OCI-LY7 (cell line): Measurements from ENCODE around the gene CASZ1. TPM values are rescaled to one million over a fixed set of nuclear protein-coding genes. Genes with fewer than 3 reads are reported as not detected.

Source experiments
- BruUV-seq: library from RNA; stranded (reverse); fragments of 400-500 nt; replicated peaks from 2 replicates; lab custom pipeline; 2021; lab: Mats Ljungman, UMichigan
- CTCF ChIA-PET: fragments of 300-600 bp; sonication (Branson Sonifier 250); formaldehyde crosslinking; loops from one replicate; lab custom pipeline; 2022; ENCODE audit warnings: antibody characterized with exemption; ENCODE audit not compliant: unreplicated experiment; lab: Charles Lee
- POLR2A ChIA-PET: fragments of 300-600 bp; sonication (Branson Sonifier 250); formaldehyde crosslinking; loops from one replicate; lab custom pipeline; 2022; ENCODE audit warnings: antibody characterized with exemption; lab: Charles Lee
- DNase-seq: peaks from one replicate; pipeline ENCODE4 v3.0.0-alpha.2; 2015; ENCODE audit warnings: low spot score
- H2AFZ ChIP-seq: fragments of 200-600 bp; sonication (generic), shearing (Covaris generic); 2 replicates; pipeline ENCODE4 v1.6.1; 2014; ENCODE audit warnings: mild to moderate bottlenecking, antibody characterized with exemption, low read length, moderate library complexity
- H3K27ac ChIP-seq: fragments of 200-600 bp; sonication (generic); 2 replicates; pipeline ENCODE4 v1.5.1; 2014; ENCODE audit warnings: mixed run types, low read depth, mild to moderate bottlenecking, moderate library complexity, low read length, inconsistent platforms; ENCODE audit not compliant: poor library complexity, severe bottlenecking
- H3K36me3 ChIP-seq: fragments of 200-600 bp; sonication (generic); 2 replicates; pipeline ENCODE4 v1.6.1; 2014; ENCODE audit warnings: mild to moderate bottlenecking, antibody characterized with exemption, low read length, moderate library complexity, mixed read lengths; ENCODE audit not compliant: insufficient read depth
- H3K4me1 ChIP-seq: fragments of 200-600 bp; sonication (generic); 2 replicates; pipeline ENCODE4 v1.5.1; 2014; ENCODE audit warnings: mild to moderate bottlenecking, low read length; ENCODE audit not compliant: insufficient read depth, poor library complexity, severe bottlenecking
- H3K4me2 ChIP-seq: fragments of 200-600 bp; sonication (generic); 2 replicates; pipeline ENCODE4 v1.6.1; 2014; ENCODE audit warnings: mild to moderate bottlenecking, low read length
- H3K4me3 ChIP-seq: fragments of 200-600 bp; sonication (generic); 2 replicates; pipeline ENCODE4 v1.5.1; 2014; ENCODE audit warnings: mild to moderate bottlenecking, low read depth, low read length; ENCODE audit not compliant: poor library complexity, severe bottlenecking
- H3K79me2 ChIP-seq: fragments of 200-600 bp; sonication (generic); 2 replicates; pipeline ENCODE4 v1.6.1; 2016; ENCODE audit warnings: low read depth, mild to moderate bottlenecking, low read length, moderate library complexity, mixed read lengths; ENCODE audit not compliant: insufficient read depth
- H3K9me2 ChIP-seq: fragments of 200-600 bp; sonication (generic); 2 replicates; pipeline ENCODE4 v1.6.1; 2016; ENCODE audit warnings: mild to moderate bottlenecking, low read length, mixed read lengths; ENCODE audit not compliant: insufficient read depth
- H3K9me3 ChIP-seq: fragments of 200-600 bp; sonication (generic); 2 replicates; pipeline ENCODE4 v1.6.1; 2014; ENCODE audit warnings: mild to moderate bottlenecking, mixed run types, low read length, mixed read lengths
- H4K20me1 ChIP-seq: fragments of 200-600 bp; sonication (generic); 2 replicates; pipeline ENCODE4 v1.6.1; 2014; ENCODE audit warnings: mild to moderate bottlenecking, antibody characterized with exemption, low read length, moderate library complexity, mixed read lengths; ENCODE audit not compliant: insufficient read depth
- CTCF ChIP-seq: fragments of 200-600 bp; sonication (generic); conservative IDR thresholded peaks from 2 replicates; pipeline ENCODE4 v1.5.1; 2014; ENCODE audit warnings: mild to moderate bottlenecking, antibody characterized with exemption, low read length, moderate library complexity, mixed read lengths
- EZH2phosphoT487 ChIP-seq: fragments of 200-600 bp; sonication (generic); IDR thresholded peaks from 2 replicates; pipeline ENCODE4 v1.6.1; 2018; ENCODE audit warnings: low read depth, borderline replicate concordance, mild to moderate bottlenecking, mixed run types, antibody characterized with exemption, low read length, moderate library complexity, mixed read lengths
- intact Hi-C: fragments of 100-400 bp; cut with micrococcal nuclease; formaldehyde crosslinking; loops from one replicate; pipeline ENCODE4 v1.10.0; 2022; ENCODE audit not compliant: unreplicated experiment
- total RNA-seq, 2 experiments: library from RNA; depleted of rRNA in 1 of 2; stranded (reverse); fragments of >200 nt in 1 of 2; shearing (Covaris generic) in 1 of 2; gene quantifications; 2 replicates each; pipeline ENCODE4 v1.2.3, GENCODE V29; 2014 to 2022

The CASZ1 gene
- total RNA-seq, 2 experiments from 2014 or later = 3.3 to 3.9 TPM

DNA sequence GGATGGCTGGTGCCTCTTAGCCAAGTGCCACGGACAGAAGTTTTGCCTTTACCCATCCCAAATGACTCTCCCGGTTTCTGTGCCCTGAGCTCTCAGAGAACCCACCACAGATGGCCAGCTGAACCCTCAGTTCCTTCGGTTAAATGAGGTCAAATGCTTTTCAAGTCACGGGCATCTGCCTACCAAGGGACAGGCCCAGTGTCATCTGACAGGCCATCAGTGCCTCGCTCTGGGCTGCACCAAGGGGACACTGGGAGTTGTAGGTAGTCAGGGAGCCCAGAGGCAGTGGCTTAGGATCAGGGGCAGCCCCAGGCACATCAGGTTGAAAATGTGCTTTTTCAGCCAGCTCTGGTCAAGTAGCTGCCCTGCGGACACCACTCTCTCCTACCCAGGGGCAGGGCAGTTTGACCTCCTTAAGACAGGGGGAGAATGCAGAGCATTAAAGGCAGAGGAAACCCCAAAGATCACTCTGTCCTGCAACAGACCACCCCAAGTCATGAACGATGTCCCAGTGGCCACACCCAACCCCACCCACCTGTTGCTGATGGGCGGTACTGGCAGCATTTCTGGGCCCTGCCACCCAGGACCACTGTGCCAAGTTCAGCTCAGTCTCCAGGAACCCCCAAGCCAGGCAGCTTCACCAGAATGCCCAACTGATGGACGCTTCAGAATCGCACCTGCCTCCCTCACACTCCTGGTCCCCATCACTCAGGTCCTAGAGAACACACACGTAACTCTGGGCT is 60.7 kb downstream of the CASZ1 start:
- intact Hi-C loops = no loop called here
- no peaks in the 10 kb centered on the region for H3K79me2 ChIP-seq
- no peak overlapping the region for H3K4me2 ChIP-seq
- H4K20me1 ChIP-seq = no peaks in the 10 kb centered on the region
- no peaks in the 10 kb centered on the region for H3K9me3 ChIP-seq
- ChIA-PET CTCF (no interaction called here), POLR2A (no interaction called here)
- no peak overlapping the region for H2AFZ ChIP-seq
- no peak overlapping the region for H3K4me3 ChIP-seq
- no TSS peak for BruUV-seq
- no peaks in the 10 kb centered on the region for H3K36me3 ChIP-seq
- TF ChIP-seq CTCF (no peak), EZH2phosphoT487 (no peak)
- no peaks in the 10 kb centered on the region for H3K4me1 ChIP-seq
- H3K27ac ChIP-seq = no peak overlapping the region
- no peaks in the 10 kb centered on the region for H3K9me2 ChIP-seq
- no peak for DNase-seq

GRCh38 chr1:10734962-10735544 is 61.4 kb downstream of the CASZ1 start:
- no peak for DNase-seq
- CTCF ChIA-PET = no interaction called here
- BruUV-seq = no TSS peak
- Histone ChIP-seq H4K20me1 (no peaks in the 10 kb centered on the region), H2AFZ (no peak overlapping the region), H3K4me1 (no peaks in the 10 kb centered on the region), H3K9me3 (no peaks in the 10 kb centered on the region), H3K4me2 (no peak overlapping the region), H3K4me3 (no peak overlapping the region), H3K9me2 (no peaks in the 10 kb centered on the region), H3K36me3 (no peaks in the 10 kb centered on the region), H3K27ac (no peak overlapping the region), H3K79me2 (no peaks in the 10 kb centered on the region)
- POLR2A ChIA-PET = no interaction called here
- TF ChIP-seq EZH2phosphoT487 (no peak), CTCF (no peak)
- intact Hi-C loops = loop anchor here (5.0 kb wide), 1 partner anchor 122 kb away; no protein-coding TSS in a partner anchor

- no peak for DNase-seq
- H3K9me3 ChIP-seq = no peaks in the 10 kb centered on the region
- H3K4me2 ChIP-seq = no peak overlapping the region
- CTCF ChIA-PET = no interaction called here
- H3K4me3 ChIP-seq = no peak overlapping the region
- H2AFZ ChIP-seq = no peak overlapping the region
- POLR2A ChIA-PET = no interaction called here
- H3K9me2 ChIP-seq = no peaks in the 10 kb centered on the region
- H3K79me2 ChIP-seq = no peaks in the 10 kb centered on the region
- no peaks in the 10 kb centered on the region for H4K20me1 ChIP-seq
- no peaks in the 10 kb centered on the region for H3K36me3 ChIP-seq
- BruUV-seq = no TSS peak
- TF ChIP-seq CTCF = no peak
- TF ChIP-seq EZH2phosphoT487 = no peak
- no peak overlapping the region for H3K27ac ChIP-seq
- no peaks in the 10 kb centered on the region for H3K4me1 ChIP-seq
- intact Hi-C loops = loop anchor here (5.0 kb wide), 1 partner anchor 123 kb away; no protein-coding TSS in a partner anchor
Measured at GRCh38 chr1:10734375-10734774, 62.1 kb downstream of the CASZ1 start.
